ENCODE measurements around the gene ARL6IP4. TPM values are rescaled to one million over a fixed set of nuclear protein-coding genes. Genes with fewer than 3 reads are reported as not detected.

ARL6IP4 gene
- total RNA-seq, 1 experiment from 2014 or later = 132 TPM

DNA sequence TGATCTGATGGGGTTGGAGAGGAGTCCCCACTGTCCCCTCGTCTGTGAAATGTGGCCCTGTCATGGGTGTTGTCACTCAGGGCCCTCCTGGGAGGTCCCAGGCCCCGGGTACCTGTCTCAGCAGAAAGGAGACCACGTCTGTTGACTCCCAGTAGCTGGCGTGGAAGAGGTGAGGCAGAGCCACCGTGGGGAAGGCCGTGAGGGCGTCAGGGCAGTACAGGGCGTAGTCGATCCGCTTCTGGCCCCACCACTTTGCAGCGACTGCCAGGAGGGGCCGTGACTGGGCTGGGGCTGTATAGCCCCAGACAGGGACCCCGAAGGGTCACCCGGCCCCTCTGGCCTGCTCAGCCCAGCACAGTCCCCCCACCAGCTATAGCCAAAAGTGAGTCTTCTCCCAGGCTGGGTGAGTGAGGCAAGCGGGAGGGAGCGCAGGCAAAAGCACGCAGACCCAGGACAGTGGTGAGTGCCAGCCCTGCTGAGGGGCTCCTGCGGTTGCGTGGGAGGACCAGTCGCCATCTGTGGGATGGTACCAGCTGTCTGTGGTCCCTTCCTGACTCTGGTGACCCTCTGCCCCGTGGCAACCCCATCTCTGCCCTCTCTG is 8.2 kb downstream of the ARL6IP4 start:
- no peak overlapping the region for H3K18ac ChIP-seq (ENCODE audit: insufficient read length, low read depth, low read length)
- WGBS (ENCODE audit: extremely low coverage, insufficient read length, low lambda C conversion rate) = no CpG with 5 or more reads among the region's 21 CpGs
- no peak overlapping the region for H3T11ph ChIP-seq (ENCODE audit: low read length)

More for the DNA sequence above, 8.2 kb downstream of the ARL6IP4 start:
- Histone ChIP-seq H3K14ac (ENCODE audit: insufficient read depth, low read length) (no peak overlapping the region), H2BK20ac (ENCODE audit: low read depth, low read length, poor library complexity, severe bottlenecking) (no peak overlapping the region), H3K27ac (ENCODE audit: insufficient read length, low read depth, low read length) (no peak overlapping the region), H2AK5ac (ENCODE audit: insufficient read length, low read length) (no peak overlapping the region), H3K23me2 (ENCODE audit: insufficient read length, low read depth, low read length, poor library complexity, severe bottlenecking) (no peaks in the 10 kb centered on the region), H4K5ac (ENCODE audit: insufficient read length, low read depth, low read length) (no peak overlapping the region), H4K8ac (replicated peaks; ENCODE audit: insufficient read length, low read depth, low read length) (no peak overlapping the region), H3K4me2 (ENCODE audit: insufficient read depth, insufficient read length, low read length) (no peak overlapping the region), H4K91ac (ENCODE audit: insufficient read length, low read depth, low read length) (no peak overlapping the region), H2AFZ (ENCODE audit: low read length) (no peak overlapping the region), H3K79me2 (ENCODE audit: insufficient read depth, low read length) (no peaks in the 10 kb centered on the region), H3K23ac (ENCODE audit: insufficient read length, low read depth, low read length) (no peak overlapping the region), H2BK15ac (ENCODE audit: low read depth, low read length) (no peak overlapping the region), H3K9ac (ENCODE audit: extremely low read depth, insufficient read length, low read length) (no peak overlapping the region), H2BK12ac (ENCODE audit: insufficient read length, low read depth, low read length) (no peak overlapping the region), H2BK120ac (ENCODE audit: low read depth, low read length, poor library complexity, severe bottlenecking) (no peak overlapping the region), H3K9me3 (ENCODE audit: control insufficient read depth, low read depth, low read length) (no peaks in the 10 kb centered on the region), H3K4me1 (ENCODE audit: insufficient read depth, low read length) (no peaks in the 10 kb centered on the region), H4K20me1 (ENCODE audit: control insufficient read depth, insufficient read depth, insufficient read length) (no peaks in the 10 kb centered on the region), H3K4ac (ENCODE audit: low read depth, low read length) (no peak overlapping the region), H3K56ac (ENCODE audit: insufficient read length, low read depth, low read length) (no peak overlapping the region), H3K27me3 (ENCODE audit: insufficient read depth, low read length) (no peaks in the 10 kb centered on the region), H3K79me1 (ENCODE audit: insufficient read depth, low read depth, low read length, poor library complexity, severe bottlenecking) (no peaks in the 10 kb centered on the region), H2BK5ac (ENCODE audit: insufficient read length, low read length) (no peak overlapping the region)
- TF ChIP-seq, protein P1, sequence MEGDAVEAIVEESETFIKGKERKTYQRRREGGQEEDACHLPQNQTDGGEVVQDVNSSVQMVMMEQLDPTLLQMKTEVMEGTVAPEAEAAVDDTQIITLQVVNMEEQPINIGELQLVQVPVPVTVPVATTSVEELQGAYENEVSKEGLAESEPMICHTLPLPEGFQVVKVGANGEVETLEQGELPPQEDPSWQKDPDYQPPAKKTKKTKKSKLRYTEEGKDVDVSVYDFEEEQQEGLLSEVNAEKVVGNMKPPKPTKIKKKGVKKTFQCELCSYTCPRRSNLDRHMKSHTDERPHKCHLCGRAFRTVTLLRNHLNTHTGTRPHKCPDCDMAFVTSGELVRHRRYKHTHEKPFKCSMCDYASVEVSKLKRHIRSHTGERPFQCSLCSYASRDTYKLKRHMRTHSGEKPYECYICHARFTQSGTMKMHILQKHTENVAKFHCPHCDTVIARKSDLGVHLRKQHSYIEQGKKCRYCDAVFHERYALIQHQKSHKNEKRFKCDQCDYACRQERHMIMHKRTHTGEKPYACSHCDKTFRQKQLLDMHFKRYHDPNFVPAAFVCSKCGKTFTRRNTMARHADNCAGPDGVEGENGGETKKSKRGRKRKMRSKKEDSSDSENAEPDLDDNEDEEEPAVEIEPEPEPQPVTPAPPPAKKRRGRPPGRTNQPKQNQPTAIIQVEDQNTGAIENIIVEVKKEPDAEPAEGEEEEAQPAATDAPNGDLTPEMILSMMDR (conservative IDR thresholded peaks at IDR 0.05) = no peak
- Mint-ChIP-seq H3K4me1 (peaks cover 0 to 14% of the 10 kb centered on the region in 2 experiments; a peak in 3 of 4 replicates), H3K9me3 (no peaks in the 10 kb centered on the region), H3K36me3 (ENCODE audit: insufficient read depth in 1 of 3, low read depth in 3 of 3) (no peaks in the 10 kb centered on the region), H3K27me3 (ENCODE audit: low read depth) (no peaks in the 10 kb centered on the region; the same call in none of the 2 replicates), H3K4me3 (no peak overlapping the region), H3K27ac (peak overlapping the region in 1 of 3 experiments; percentile 73; a peak in 1 of 7 replicates)
- DNase-seq = no peak
